ENCODE measurements around the gene PATJ.
"Not testable (repeated sequence)": the region's sequence is repeated elsewhere in the genome, so short reads cannot be mapped to it uniquely, and the experiment has no call there.

The PATJ gene

GRCh38 chr1:62213075-62213914, 471.0 kb downstream of the PATJ start:
- DNase-seq (ENCODE audit: low read depth) = no peak

GRCh38 chr1:62218604-62219003, 476.3 kb downstream of the PATJ start:
- DNase-seq (ENCODE audit: low read depth) = no peak

- DNase-seq (ENCODE audit: low read depth) = not testable (repeated sequence)
Measured at GRCh38 chr1:62220456-62220855, 478.2 kb downstream of the PATJ start.

- DNase-seq (ENCODE audit: low read depth) = no peak
Measured at GRCh38 chr1:62221171-62221570, 478.9 kb downstream of the PATJ start.

- no peak for DNase-seq (ENCODE audit: low read depth)
Measured at GRCh38 chr1:62222321-62222720, 480.0 kb downstream of the PATJ start.

GRCh38 chr1:62224182-62224581, 481.9 kb downstream of the PATJ start:
- no peak for DNase-seq (ENCODE audit: low read depth)

- DNase-seq (ENCODE audit: low read depth) = no peak
Measured at GRCh38 chr1:62227496-62227895, 485.2 kb downstream of the PATJ start.

Data from stimulated activated CD8-positive, alpha-beta memory T cell treated with anti-CD3 and anti-CD28 coated beads, Interleukin-12 subunit alpha, Interleukin-12 subunit beta, amount 100 ng/mL, for 1 hour (primary cell).